Astrocyte of the cerebellum (primary cell): ENCODE data around the gene DRGX.

Experiments used
- DNase-seq: peaks from one replicate; pipeline ENCODE4 v3.0.0-alpha.2; 2011; ENCODE audit warnings: low read depth
- H3K4me3 ChIP-seq: 2 replicates; pipeline ENCODE4 v1.5.1; 2011; ENCODE audit warnings: mild to moderate bottlenecking, low read depth, low read length, moderate library complexity
- CTCF ChIP-seq: IDR thresholded peaks from 2 replicates; pipeline ENCODE4 v1.5.1; 2012; ENCODE audit warnings: low read length, low read depth, moderate library complexity, mild to moderate bottlenecking; ENCODE audit errors: missing control alignments
- in situ Hi-C: cut with HindIII; loops from 2 replicates; pipeline ENCODE4 v1.10.0; 2017; ENCODE audit warnings: low sequenced_read_pairs

Gene DRGX

DNA sequence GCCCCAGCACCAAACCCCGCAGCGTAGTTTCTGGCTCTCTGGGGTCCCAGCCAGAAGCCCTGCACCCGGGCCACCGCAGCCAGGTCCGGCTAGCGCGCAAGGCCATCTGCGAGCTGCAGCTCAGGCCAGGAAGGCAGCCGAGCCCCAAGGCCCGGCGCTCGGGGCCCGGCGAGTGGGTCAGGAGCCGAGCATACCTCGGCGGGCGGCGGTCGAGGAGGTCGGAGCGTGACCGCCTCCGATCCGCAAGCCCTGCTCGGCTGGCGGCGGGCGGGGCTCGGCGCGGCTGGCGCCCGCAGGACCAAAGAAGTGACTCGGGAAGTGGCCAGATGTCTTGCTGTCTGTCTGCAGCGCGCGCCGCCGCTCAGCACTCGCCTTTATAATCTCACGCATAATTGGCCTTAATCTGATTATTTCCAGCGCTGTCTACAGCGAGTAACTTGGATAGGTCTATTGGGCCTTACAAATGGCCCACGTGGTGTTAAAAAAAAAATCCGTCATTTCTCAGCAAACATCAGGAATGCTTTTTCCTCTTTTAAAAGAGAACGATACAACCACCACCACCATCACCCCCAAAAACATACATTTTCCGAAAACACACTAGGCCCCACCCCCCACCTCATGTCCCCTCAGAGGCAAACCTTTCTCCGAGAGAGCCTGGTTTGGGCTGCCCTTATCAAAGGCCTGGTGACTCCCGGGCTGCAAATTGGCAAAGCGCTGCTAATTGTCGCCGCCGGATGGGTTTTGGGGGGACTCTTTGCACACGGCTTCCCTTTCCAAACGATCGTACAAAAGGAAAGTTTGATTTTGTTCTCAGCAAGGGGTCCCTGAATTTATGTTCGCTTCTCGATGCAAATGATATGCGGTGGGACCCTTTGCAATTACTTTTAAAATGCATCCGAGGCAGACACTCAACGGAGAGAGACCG is at the start of gene DRGX:
DRGX (minus strand) TSS at position 349 of the 925 bp plus-strand sequence. CDS start 649 bp downstream, outside the sequence.
- in situ Hi-C loops, result no loop called here
- TF ChIP-seq CTCF, result no peak
- DNase-seq, result no peak
- no peak within 1 kb of the TSS for H3K4me3 ChIP-seq

GRCh38 chr10:49444349-49444748 is 48.5 kb upstream of the DRGX start:
- DNase-seq, result no peak
- in situ Hi-C loops, result no loop called here
- TF ChIP-seq CTCF, result no peak
- H3K4me3 ChIP-seq, result no peak overlapping the region

DNA sequence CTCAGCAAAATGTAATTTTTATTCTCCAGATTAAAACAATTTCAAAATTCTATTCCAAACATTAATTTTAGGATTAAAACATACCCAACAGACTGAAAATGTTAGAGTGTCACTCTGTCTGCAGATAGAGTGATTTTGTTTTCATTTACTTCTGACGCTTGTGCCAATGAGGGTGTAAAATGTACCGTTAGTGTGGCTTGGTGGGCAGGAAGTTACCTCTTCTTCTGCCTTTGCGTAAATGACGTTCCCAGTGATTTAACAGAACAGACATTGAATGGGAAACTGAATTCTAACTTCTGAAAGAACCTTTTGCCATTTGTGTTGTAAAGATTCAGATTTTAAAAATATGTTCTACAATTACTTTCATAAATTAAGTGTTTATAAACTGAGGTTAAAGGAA is 47.0 kb upstream of the DRGX start:
- H3K4me3 ChIP-seq, result no peak overlapping the region
- TF ChIP-seq CTCF, result no peak
- in situ Hi-C loops, result no loop called here
- DNase-seq, result no peak

DNA sequence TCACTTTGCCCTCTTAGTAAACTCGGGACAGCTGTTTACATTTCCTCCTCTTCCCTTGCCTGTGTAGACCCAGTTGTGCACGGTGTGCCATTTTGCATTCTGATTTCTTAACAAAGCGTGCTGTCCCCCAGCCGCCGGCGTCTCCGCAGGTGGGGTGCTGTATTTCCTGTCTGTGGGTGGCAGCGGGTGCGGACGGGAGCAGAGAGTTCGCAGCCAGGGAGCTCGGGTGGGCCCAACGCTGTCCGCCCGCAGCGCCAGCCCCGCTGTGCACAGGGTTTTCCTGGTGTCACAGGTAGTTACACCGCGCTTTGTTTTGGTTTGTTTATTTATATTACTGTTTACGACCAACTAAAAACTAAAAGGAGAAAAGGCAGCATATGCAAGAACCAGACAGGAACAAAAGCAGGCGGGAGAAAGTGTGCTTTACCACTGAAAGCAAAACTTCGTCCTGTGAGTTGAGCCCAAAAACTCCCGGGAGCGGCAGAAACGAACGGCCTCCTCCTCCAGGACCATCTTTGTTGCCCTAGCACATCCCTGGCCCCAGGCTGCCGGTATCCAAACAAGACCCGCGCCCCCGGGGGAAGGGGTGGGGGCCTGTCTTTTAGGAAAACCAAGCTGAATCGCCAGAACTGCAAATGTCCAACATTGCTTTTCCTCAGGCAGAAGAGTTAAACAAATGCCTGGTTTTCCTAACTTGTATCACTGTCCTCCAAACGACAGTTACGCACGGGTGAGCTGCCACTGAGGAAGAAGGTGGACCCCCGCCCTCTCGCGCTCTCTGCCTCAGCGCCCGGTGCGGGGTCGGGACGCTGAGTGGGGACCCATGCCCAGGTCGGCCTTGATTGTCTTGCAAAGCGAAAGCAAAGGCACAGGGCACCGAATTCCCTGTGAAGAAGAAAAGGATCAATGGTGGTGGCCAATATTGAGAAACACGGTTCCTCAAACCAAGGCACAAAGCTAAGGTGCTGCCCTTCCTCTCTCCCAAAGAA is 45.9 kb upstream of the DRGX start:
- DNase-seq, result no peak
- TF ChIP-seq CTCF, result no peak
- H3K4me3 ChIP-seq, result no peak overlapping the region
- in situ Hi-C loops, result no loop called here

DNA sequence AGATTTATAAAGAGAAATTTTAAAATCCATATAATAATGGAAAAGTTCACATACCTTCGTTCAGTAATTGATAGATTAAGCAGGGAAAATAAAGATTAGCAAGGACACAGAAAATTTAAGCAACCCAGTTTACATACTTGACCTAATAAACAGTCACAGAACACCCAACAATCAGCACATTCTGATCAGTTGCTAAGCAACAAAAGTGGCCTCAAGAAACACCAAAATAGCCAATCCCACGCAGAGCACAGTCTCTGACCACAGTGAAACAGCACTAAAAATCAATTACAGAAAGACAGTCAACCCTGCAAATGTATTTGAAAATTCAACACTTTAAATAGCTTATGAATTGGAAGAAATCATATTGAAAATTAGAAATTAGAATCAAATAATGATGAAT is 39.3 kb upstream of the DRGX start:
- no peak for TF ChIP-seq CTCF
- H3K4me3 ChIP-seq, result no peak overlapping the region
- in situ Hi-C loops, result no loop called here

GRCh38 chr10:49433069-49433468 is 37.2 kb upstream of the DRGX start:
- in situ Hi-C loops, result no loop called here

More for the DNA sequence above, 39.3 kb upstream of the DRGX start:
- DNase-seq, result no peak

More at GRCh38 chr10:49433069-49433468, 37.2 kb upstream of the DRGX start:
- TF ChIP-seq CTCF, result no peak
- H3K4me3 ChIP-seq, result no peak overlapping the region
- DNase-seq, result no peak
